HepG2 (cell line): ENCODE data around the gene ZNF574.

Source experiments
- EP300 ChIP-seq, 3 experiments: sonication (generic) in 1 of 3; formaldehyde crosslinking in 1 of 3; IDR thresholded peaks; 2 replicates each; pipeline versions ENCODE4 v1.5.1 to v1.6.1; 2011 to 2020; ENCODE audit warnings: low read depth in 2 of 3, low read length in 2 of 3, borderline replicate concordance in 1 of 3, improper control_type of control experiment in 1 of 3, mild to moderate bottlenecking in 1 of 3, missing genetic modification reagents in 1 of 3, moderate library complexity in 1 of 3
- FOSL1 ChIP-seq: sonication (generic); formaldehyde crosslinking; IDR thresholded peaks from 2 replicates; pipeline ENCODE4 v1.9.0; 2021; ENCODE audit warnings: missing genetic modification reagents, borderline replicate concordance
- KAT8 ChIP-seq: IDR thresholded peaks from 2 replicates; pipeline ENCODE4 v1.6.1; 2016; ENCODE audit warnings: missing genetic modification reagents, missing compliant biosample characterization
- RBFOX2 ChIP-seq: fragments of 200-400 bp; formaldehyde crosslinking; IDR thresholded peaks from 2 replicates; pipeline ENCODE4 v1.6.1; 2017; ENCODE audit warnings: low read depth, mild to moderate bottlenecking, low read length
- SIN3A ChIP-seq: IDR thresholded peaks from 2 replicates; pipeline ENCODE4 v1.6.1; 2011; ENCODE audit warnings: low read depth, mild to moderate bottlenecking, control low read depth, low read length, borderline replicate concordance
- YY1 ChIP-seq: IDR thresholded peaks from 2 replicates; pipeline ENCODE4 v1.6.1; 2011; ENCODE audit warnings: low read length, low read depth, moderate library complexity, mild to moderate bottlenecking; ENCODE audit not compliant: insufficient read depth, insufficient replicate concordance
- TF ChIP-seq, protein P1 (sequence below), 2 experiments: IDR thresholded peaks; 2 replicates each; pipeline ENCODE4 v1.6.1; 2011 to 2012; ENCODE audit warnings: low read length in 2 of 2, borderline replicate concordance in 1 of 2, low read depth in 1 of 2, mild to moderate bottlenecking in 1 of 2, moderate library complexity in 1 of 2

GRCh38 chr19:42123765-42124164 lies 47.8 kb downstream of the ZNF574 start:
- TF ChIP-seq RBFOX2: no peak
- no peak for TF ChIP-seq EP300 (IDR thresholded peaks at IDR 0.05; ENCODE audit: low read depth in 2 of 2, low read length in 2 of 2)
- TF ChIP-seq EP300 (CRISPR knock-in tag; IDR thresholded peaks at IDR 0.05; ENCODE audit: borderline replicate concordance): no peak
- no peak for TF ChIP-seq KAT8 (CRISPR knock-in tag)
- no peak for TF ChIP-seq YY1
- TF ChIP-seq SIN3A: no peak
- no peak for TF ChIP-seq FOSL1
- TF ChIP-seq, protein P1, sequence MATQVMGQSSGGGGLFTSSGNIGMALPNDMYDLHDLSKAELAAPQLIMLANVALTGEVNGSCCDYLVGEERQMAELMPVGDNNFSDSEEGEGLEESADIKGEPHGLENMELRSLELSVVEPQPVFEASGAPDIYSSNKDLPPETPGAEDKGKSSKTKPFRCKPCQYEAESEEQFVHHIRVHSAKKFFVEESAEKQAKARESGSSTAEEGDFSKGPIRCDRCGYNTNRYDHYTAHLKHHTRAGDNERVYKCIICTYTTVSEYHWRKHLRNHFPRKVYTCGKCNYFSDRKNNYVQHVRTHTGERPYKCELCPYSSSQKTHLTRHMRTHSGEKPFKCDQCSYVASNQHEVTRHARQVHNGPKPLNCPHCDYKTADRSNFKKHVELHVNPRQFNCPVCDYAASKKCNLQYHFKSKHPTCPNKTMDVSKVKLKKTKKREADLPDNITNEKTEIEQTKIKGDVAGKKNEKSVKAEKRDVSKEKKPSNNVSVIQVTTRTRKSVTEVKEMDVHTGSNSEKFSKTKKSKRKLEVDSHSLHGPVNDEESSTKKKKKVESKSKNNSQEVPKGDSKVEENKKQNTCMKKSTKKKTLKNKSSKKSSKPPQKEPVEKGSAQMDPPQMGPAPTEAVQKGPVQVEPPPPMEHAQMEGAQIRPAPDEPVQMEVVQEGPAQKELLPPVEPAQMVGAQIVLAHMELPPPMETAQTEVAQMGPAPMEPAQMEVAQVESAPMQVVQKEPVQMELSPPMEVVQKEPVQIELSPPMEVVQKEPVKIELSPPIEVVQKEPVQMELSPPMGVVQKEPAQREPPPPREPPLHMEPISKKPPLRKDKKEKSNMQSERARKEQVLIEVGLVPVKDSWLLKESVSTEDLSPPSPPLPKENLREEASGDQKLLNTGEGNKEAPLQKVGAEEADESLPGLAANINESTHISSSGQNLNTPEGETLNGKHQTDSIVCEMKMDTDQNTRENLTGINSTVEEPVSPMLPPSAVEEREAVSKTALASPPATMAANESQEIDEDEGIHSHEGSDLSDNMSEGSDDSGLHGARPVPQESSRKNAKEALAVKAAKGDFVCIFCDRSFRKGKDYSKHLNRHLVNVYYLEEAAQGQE (IDR thresholded peaks at IDR 0.05; ENCODE audit: borderline replicate concordance in 1 of 2, low read depth in 1 of 2, low read length in 2 of 2): 0 out of 4 replicates have a peak, but pooled peaks of 1 of the 2 experiments have one; percentile 13
